NCI-H226 (cell line): ENCODE results near the gene COLEC12.

Experiments
- DNase-seq: peaks from one replicate; pipeline ENCODE4 v3.0.0-alpha.2; 2015

COLEC12 gene

DNA sequence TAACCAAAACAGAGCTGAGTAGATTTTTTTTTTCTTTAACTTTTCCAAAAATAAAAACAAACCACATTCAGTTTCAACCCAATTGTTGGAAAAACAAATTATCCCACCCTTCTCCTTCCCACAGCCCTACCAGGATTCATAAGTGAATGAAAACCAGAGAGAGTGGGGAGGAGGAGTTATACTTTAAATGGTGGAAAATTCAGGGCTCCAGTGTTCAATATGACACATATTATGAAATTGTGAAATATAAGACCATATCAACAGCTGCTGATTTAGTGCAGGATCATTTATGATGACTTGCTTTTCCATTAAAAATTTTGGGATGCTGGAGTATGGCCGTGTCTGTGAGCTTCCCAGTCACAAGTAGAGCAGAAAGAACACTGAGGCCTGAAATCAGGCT is 26.7 kb downstream of the COLEC12 start:
- peak; percentile 25 for DNase-seq

- DNase-seq = no peak
These were observed 28.8 kb downstream of the COLEC12 start for GRCh38 chr18:471716-472115.

- DNase-seq = peak; percentile 29
These were observed 29.6 kb downstream of the COLEC12 start for GRCh38 chr18:470661-471501.

DNA sequence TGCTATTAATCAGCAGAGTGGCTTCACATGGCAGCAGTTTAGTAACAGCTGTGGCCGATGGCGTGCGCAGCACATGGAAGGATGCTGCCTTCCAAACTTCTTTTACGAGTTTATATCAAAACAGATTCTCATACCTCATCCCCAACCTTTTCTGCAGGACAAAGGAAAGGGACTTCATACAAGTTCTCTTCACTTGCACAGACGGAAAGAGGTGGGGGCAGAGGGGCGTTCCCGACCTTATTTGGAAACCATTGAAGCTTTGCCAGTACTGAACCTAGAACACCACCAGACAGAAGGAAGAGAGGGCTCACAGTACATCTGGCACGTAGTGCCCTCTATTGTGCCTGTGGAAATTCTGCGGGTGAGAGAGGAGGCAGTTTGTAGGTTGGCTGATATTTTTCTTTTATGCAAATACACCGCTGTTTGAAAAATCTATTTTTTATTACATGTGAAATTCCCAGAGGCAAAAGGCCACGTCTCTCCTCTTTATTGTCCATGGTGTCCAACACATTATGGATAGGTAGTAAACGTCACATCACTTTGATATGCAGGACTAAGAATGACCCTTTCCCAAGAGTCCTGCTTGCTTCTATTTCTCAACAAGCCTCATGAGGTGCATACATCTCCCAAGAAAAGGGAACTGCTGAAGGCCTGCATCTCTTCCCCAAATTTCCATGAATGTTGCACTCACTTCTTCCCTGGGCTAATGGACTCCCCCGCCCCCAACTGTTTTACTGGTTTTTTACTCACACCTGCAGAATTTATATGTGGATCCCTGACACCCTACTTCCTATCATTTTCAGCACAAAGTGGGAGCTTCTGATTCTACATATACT is 31.3 kb downstream of the COLEC12 start:
- DNase-seq = no peak

GRCh38 chr18:463827-464541 is 36.5 kb downstream of the COLEC12 start:
- DNase-seq = no peak

DNA sequence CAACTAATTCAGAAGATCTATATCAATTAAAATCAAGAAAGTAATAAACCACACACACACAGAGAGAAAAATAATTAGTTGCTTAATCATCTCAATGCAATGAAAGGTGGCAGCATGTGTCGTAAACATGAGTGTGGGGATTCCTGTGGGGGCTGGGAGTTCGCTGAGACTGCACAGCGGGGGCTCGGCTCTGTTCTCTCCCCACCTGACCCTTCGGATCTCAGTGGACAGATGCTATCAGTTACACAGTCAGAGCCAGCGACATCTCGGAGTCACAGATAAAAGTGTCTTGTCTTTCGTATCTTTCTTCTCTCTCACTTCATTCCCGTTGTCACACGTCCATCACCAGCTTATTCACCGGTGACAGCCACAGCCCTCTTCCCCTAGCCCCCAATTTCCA is 37.1 kb downstream of the COLEC12 start:
- DNase-seq = no peak

DNA sequence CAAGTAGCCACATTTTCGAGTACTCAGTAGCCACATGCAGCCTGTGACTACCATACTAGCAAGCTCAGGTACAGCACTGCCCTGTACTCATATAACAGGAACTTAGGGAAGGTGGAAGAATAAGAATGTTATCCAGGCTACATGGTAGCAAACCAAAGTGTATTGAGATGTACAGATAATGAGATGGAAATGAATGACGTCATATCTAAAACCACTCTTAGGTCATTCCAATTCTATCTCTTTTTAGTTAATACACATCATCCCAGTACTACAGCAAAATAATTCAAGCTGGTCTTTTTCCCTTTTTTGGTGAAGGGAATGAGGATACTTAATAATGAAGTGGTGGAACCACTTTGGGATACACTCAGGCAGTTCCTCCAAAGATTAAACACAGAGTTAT is 38.7 kb downstream of the COLEC12 start:
- DNase-seq = no peak

DNA sequence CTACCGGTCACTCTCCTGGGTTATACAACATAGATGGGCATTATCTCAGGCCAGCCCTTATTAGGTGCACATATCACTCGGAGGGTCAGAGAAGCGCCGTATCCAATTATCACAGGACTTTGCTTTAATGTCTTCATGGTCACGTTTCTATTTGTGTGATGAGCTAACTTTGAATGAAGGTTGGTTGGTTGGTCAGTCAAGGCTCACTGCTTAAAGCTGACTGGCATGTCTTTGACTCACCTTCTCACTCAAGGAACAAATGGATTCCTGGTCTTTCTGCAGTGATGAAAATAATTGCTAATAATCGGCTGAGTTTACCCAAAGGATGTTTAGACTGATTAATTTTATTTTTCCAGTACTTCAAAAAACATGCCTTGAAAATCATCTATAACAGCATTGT is 39.7 kb downstream of the COLEC12 start:
- no peak for DNase-seq

GRCh38 chr18:459814-460593 is 40.5 kb downstream of the COLEC12 start:
- no peak for DNase-seq

DNA sequence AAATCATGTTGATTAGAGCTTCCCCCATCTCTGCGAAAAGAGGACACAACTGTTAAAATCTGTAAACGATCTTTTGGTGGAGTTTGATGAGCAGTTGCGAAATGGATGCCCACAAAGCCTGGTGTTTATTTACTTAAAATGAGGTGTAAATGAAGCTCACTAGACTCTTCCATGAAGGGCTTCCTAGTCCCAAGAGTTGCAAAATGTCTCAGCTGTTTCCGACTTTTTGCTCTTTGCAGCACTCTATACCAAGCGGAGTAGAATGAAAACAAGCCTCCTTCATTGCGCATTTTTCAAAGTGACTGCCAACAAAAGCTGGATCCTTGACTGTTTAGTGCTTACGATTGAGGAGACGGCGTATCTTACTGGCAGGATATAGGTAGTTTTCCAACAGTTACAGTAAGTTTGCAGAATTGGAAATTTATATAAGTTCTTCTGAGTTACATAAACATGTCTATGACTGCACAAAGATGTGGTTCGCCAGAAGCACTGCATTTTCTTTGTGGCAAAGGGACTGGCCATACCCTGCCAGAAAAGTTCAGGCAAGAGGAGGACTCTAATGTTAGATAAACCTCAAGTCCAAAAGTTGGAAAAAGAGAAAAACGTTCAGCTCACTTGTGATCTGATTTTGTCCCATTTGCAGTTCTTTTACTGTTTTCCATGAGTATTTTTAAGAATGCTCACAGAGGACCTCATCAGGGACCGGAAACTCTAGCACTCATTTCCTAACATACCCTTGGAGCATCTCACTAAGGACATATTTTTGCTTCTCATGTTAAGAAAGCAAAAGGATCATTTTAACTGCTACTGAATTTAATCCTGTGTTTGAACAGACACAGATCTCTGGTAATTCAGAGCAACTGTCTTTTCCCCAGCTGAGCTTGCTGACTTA is 42.7 kb downstream of the COLEC12 start:
- no peak for DNase-seq

- no peak for DNase-seq
These were observed 43.4 kb downstream of the COLEC12 start for GRCh38 chr18:457140-457519.

DNA sequence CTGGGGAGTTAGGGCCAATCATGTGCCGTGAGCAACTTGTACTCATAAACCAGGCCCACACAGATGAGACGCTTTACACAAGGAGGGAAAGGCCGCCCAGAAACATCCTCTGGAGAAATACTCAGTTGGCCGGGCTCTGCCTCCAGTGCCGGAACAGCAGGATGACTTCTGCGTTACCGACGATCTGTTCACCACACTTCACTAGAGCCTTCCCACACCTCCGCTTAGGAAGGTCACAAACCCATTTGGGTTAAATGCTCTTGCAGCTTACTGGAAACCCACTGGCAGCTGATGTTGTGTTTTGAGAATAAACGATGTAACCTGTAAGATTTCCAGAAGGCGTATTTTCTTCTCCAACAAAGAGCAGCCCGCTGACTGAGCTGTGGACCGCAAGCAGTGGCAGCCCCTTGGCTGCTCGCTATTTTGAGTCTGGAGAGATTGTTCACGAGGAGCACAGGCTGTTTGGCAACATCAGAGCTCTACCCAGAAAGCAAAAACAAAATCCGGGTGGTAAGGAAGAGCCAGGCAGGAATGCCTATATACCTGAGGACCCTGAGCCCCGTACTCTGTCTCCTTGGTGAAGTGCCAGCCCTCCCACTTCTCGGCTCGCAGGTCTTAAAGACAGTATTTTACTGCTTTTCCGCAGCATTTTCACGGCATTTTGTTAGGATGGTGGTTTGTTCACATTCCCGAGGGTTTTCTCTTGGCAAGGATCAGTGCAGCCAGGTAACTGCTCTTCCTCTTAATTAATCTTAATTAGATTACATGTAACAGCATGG is 44.0 kb downstream of the COLEC12 start:
- no peak for DNase-seq

- DNase-seq = no peak
These were observed 47.1 kb downstream of the COLEC12 start for GRCh38 chr18:453400-453799.

DNA sequence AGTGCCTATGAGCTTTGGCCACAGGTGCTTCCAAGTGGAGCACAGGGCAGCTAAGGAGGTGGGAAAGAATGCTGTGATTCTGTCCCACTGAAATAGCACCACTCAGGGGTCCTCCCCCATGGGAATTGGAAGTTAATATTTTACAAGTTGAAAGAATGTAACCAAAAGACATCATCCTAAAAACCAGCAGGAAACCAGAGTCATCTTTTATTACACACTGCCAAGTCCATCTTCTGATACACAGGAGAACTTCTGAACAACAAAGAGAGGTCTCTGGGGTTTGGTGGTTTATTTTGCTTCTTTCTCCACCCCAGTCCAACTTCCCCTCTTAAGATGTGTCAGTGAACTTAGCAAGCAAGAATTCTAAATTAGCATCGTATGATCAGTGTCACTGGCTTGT is 47.7 kb downstream of the COLEC12 start:
- DNase-seq = no peak

- no peak for DNase-seq
These were observed 51.1 kb downstream of the COLEC12 start for GRCh38 chr18:449374-449773.

DNA sequence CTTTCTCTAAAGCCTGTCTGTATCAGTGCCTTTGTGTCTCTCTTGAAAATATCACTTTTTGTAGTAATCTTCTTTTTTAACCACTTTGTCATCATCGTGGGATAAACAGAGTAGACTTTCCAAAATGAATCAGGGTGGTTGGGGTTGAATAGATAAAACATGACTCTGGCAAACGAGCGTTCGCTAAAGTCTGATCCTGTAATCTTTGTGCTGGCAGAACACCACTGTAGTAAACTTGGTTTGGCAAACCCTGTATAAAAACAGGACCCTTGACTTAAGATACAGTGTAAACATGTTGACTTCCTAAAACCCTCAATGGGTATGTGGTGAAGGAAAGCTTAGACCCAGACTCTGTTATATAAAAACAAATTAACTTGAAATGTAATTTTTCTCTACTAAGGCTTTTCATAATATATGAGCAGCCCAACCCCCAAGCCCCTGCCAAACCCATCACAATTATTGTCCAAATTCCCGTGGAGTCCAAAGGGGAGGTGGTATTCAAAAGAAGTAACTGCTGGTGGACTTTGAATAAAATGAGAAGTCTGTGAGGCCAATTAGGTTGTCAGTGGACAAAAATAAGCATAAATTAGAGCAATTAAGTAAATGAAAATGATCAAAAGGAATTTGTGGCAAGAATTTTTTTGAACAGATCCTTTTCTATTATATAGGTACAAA is 52.2 kb downstream of the COLEC12 start:
- DNase-seq = no peak

DNA sequence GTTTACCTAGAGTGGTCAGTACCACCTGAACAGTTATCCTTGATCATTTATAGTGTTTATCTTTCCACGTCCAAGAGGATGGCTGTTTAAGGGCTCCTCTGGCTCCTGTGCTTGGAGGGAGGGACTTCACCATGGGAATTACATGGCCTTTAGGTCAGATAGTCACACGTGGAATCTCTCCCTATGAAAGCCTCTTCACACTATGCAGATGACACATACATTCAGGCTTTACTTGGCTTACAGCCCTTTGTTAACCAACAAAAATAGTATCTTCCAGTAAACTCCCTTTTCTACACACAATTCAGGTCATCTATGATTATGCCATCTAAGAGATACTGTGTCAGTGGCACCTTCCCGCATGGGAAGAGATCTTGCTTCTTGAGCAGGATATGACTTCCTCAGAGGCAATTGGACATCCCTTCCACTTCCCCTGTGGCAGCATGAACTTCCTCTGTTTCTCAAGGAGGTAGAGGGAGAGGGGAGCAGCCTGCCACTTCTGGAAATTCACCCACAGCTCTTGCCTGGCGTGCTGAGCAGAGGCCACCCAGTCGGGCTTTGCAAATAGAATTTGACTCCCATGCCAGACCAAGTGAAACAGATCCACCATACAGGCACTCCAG is 53.5 kb downstream of the COLEC12 start:
- no peak for DNase-seq

- no peak for DNase-seq
These were observed 55.4 kb downstream of the COLEC12 start for GRCh38 chr18:445055-445454.

DNA sequence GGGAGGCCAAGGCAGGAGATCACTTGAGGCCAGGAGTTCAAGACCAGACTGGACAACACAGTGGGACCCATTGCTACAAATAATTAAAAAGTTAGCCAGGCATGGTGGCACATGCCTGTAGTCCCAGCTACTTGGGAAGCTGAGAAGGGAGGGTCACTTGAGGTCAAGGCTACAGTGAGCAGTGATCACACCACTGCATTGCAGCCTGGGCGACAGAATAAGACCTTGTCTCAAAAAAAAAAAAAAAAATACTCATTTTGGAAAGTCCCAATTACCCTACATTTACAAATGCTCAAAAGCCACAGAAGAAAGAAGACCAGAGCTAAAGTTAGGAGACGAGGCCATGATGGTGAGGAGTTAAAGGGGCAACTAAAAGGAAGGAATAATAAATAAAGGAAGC is 61.9 kb downstream of the COLEC12 start:
- DNase-seq = no peak

- DNase-seq = no peak
These were observed 64.6 kb downstream of the COLEC12 start for GRCh38 chr18:435940-436339.
